ENCODE data around the gene CACNA1H. TPM values are rescaled to one million over a fixed set of nuclear protein-coding genes. Genes with fewer than 3 reads are reported as not detected.

Gene CACNA1H
- total and polyA plus RNA-seq, 9 of the 15 experiments (the other 6 are each of a cell fraction or from before 2014, with no cell fraction given), result 0.10 to 0.18 TPM; not detected in 7

- Histone ChIP-seq H2AFZ (ENCODE audit: low read depth, low read length) (no peak overlapping the region), H3K27me3 (ENCODE audit: control insufficient read depth in 2 of 2, insufficient read depth in 2 of 2, low read length in 2 of 2) (peaks cover 41 to 81% of the 10 kb centered on the region in 2 experiments; a peak in 4 of 5 replicates), H4K20me1 (replicated peaks; ENCODE audit: control insufficient read depth, insufficient read depth, low read length) (peaks cover 26% of the 10 kb centered on the region), H3K4me2 (ENCODE audit: insufficient read depth, low read length) (no peak overlapping the region), H3K36me3 (ENCODE audit: control insufficient read depth, insufficient read depth, low read length) (no peaks in the 10 kb centered on the region), H3K9me3 (replicated peaks; ENCODE audit: control insufficient read depth, insufficient read depth, low read depth, low read length) (no peaks in the 10 kb centered on the region), H3K4me1 (replicated peaks in 1 of 2; ENCODE audit: control insufficient read depth in 2 of 2, insufficient read depth in 2 of 2, low read length in 2 of 2) (peaks cover 0 to 60% of the 10 kb centered on the region in 2 experiments; a peak in 2 of 5 replicates), H3K79me2 (ENCODE audit: control insufficient read depth, insufficient read depth, low read length) (no peaks in the 10 kb centered on the region), H3K27ac (ENCODE audit: extremely low read depth, low read depth, low read length) (no peak overlapping the region), H3K4me3 (no peak overlapping the region), H3K9me1 (ENCODE audit: control insufficient read depth, insufficient read depth, low read length) (no peaks in the 10 kb centered on the region), H3K9ac (ENCODE audit: insufficient read depth in 1 of 2, low read depth in 2 of 2, low read length in 2 of 2) (no peak overlapping the region)
- FAIRE-seq (no peak), ATAC-seq (no peak), DNase-seq (ENCODE audit: extremely low read depth in 1 of 4, low spot score in 3 of 4) (no peak)
- TF ChIP-seq MAFG (tag; conservative IDR thresholded peaks at IDR 0.05), result no peak
- TF ChIP-seq U2AF2 (optimal IDR thresholded peaks at IDR 0.05; ENCODE audit: low read depth, low read length), result no peak
- TF ChIP-seq HINFP (tag; conservative IDR thresholded peaks at IDR 0.05; ENCODE audit: low read depth), result no peak
- TF ChIP-seq TAF7 (tag; IDR thresholded peaks at IDR 0.05), result no peak
- no peak for TF ChIP-seq SLC30A9 (CRISPR knock-in tag; IDR thresholded peaks at IDR 0.05)
- TF ChIP-seq ZNF318 (IDR thresholded peaks at IDR 0.05; ENCODE audit: borderline replicate concordance in 1 of 2, low read depth in 1 of 2), result no peak
- TF ChIP-seq HLTF (IDR thresholded peaks at IDR 0.05), result no peak
- no peak for TF ChIP-seq MECOM (CRISPR knock-in tag; IDR thresholded peaks at IDR 0.05)
- in situ Hi-C loops (cut with MboI) (no loop called here), intact Hi-C loops (cut with micrococcal nuclease) (no loop called here)
- ChIA-PET CTCF (ENCODE audit: low intra/inter-chr PET ratio) (no interaction called here), POLR2A (interaction anchor here (0.6 kb wide), 1 partner anchor 211 kb away, joined by 3 read pairs; no protein-coding TSS in a partner anchor)
- WGBS (ENCODE audit: insufficient coverage, low coverage, missing lambda C conversion rate), result 2% methylated on average over 13 of the region's 13 CpGs
- BruUV-seq (replicated peaks), result no TSS peak
Observed at GRCh38 chr16:1170076-1170418, 17.1 kb downstream of the CACNA1H start.

Measured in K562 (cell line).